PC-9 (cell line): Measurements from ENCODE around the gene YWHAE. TPM values are rescaled to one million over a fixed set of nuclear protein-coding genes. Genes with fewer than 3 reads are reported as not detected.

Experiments used
- BruUV-seq: library from RNA; stranded (reverse); fragments of 400-500 nt; replicated peaks from 2 replicates; lab custom pipeline; 2021; lab: Mats Ljungman, UMichigan
- CTCF ChIA-PET: fragments of 300-600 bp; sonication (Branson Sonifier 250); formaldehyde crosslinking; loops from one replicate; lab custom pipeline; 2022; ENCODE audit warnings: antibody characterized with exemption; lab: Charles Lee
- POLR2A ChIA-PET: fragments of 300-600 bp; sonication (Branson Sonifier 250); formaldehyde crosslinking; loops from one replicate; lab custom pipeline; 2022; ENCODE audit warnings: antibody characterized with exemption; ENCODE audit not compliant: unreplicated experiment; lab: Charles Lee
- DNase-seq, 2 experiments: peaks; one replicate each; pipeline versions ENCODE4 v3.0.0 to v3.0.0-alpha.2; 2015 to 2022; ENCODE audit warnings: mixed read lengths in 1 of 2
- H2AFZ ChIP-seq: fragments of 200-600 bp; sonication (generic); 2 replicates; pipeline ENCODE4 v1.8.1; 2017; ENCODE audit warnings: antibody characterized with exemption
- H3F3A ChIP-seq: fragments of 200-600 bp; sonication (generic); 2 replicates; pipeline ENCODE4 v1.8.1; 2017; ENCODE audit warnings: antibody characterized with exemption, mild to moderate bottlenecking, low read depth; ENCODE audit not compliant: insufficient read depth
- H3K27ac ChIP-seq: fragments of 200-600 bp; sonication (generic); 2 replicates; pipeline ENCODE4 v1.6.1; 2016; ENCODE audit warnings: mixed run types
- H3K27me3 ChIP-seq: fragments of 200-600 bp; sonication (generic); 2 replicates; pipeline ENCODE4 v1.6.1; 2016; ENCODE audit warnings: low read depth, mixed run types; ENCODE audit not compliant: insufficient read depth
- H3K36me3 ChIP-seq: fragments of 200-600 bp; sonication (generic); 2 replicates; pipeline ENCODE4 v1.6.1; 2016; ENCODE audit warnings: low read depth, mixed run types
- H3K4me1 ChIP-seq: fragments of 200-600 bp; sonication (generic); replicated peaks from 2 replicates; pipeline ENCODE4 v1.6.1; 2016; ENCODE audit warnings: mixed run types; ENCODE audit not compliant: insufficient read depth
- H3K4me2 ChIP-seq: fragments of 200-600 bp; sonication (generic); 2 replicates; pipeline ENCODE4 v1.6.1; 2017; ENCODE audit warnings: mixed run types
- H3K4me3 ChIP-seq: fragments of 200-600 bp; sonication (generic); 2 replicates; pipeline ENCODE4 v1.6.1; 2016; ENCODE audit warnings: mixed run types
- H3K79me2 ChIP-seq: fragments of 200-600 bp; sonication (generic); 2 replicates; pipeline ENCODE4 v1.6.1; 2017; ENCODE audit warnings: low read depth, mixed run types
- H3K9me2 ChIP-seq: fragments of 200-600 bp; sonication (generic); 2 replicates; pipeline ENCODE4 v1.8.1; 2017; ENCODE audit warnings: mild to moderate bottlenecking; ENCODE audit not compliant: insufficient read depth
- H3K9me3 ChIP-seq: fragments of 200-600 bp; sonication (generic); 2 replicates; pipeline ENCODE4 v1.8.1; 2016; ENCODE audit warnings: low read depth; ENCODE audit not compliant: insufficient read depth
- H4K20me1 ChIP-seq: fragments of 200-600 bp; sonication (generic); 2 replicates; pipeline ENCODE4 v1.8.1; 2017; ENCODE audit not compliant: insufficient read depth
- EZH2 ChIP-seq: fragments of 200-600 bp; sonication (generic); IDR thresholded peaks from 2 replicates; pipeline ENCODE4 v1.8.0; 2017; ENCODE audit warnings: antibody characterized with exemption, low read depth
- intact Hi-C: fragments of 100-400 bp; cut with micrococcal nuclease; formaldehyde crosslinking; loops from one replicate; pipeline ENCODE4 v1.10.0; 2022; ENCODE audit not compliant: unreplicated experiment
- total RNA-seq: library from RNA; stranded (reverse); gene quantifications from 2 replicates; pipeline ENCODE4 v1.2.3, GENCODE V29; 2021
- TF ChIP-seq, protein P1 (sequence below): fragments of 200-600 bp; sonication (generic); conservative IDR thresholded peaks from 2 replicates; pipeline ENCODE4 v1.6.1; 2017; ENCODE audit warnings: mixed run types, antibody characterized with exemption, mild to moderate bottlenecking, moderate library complexity

Gene YWHAE
- total RNA-seq, 1 experiment from 2014 or later, result 1,140 TPM

DNA sequence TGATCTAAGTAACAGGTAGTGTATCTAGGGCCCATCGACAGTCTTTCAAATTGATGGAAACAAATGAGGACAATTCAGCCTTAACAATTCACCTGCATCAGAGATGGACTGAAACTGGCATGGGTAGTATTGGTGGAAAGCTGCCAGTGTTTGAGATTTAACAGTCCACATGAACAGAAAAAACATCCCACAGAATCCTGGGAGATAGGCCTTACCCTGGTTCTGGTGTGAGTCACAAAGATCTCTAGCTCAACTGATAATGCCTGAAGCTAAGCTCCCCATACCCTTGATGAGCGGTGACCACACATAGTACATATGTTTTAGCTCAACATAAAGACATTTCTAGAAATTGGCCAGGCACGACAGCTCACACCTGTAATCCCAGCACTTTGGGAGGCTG, 34.1 kb upstream of the YWHAE start:
- H2AFZ ChIP-seq, result no peak overlapping the region
- CTCF ChIA-PET, result no interaction called here
- POLR2A ChIA-PET, result no interaction called here
- no peak overlapping the region for H3K4me3 ChIP-seq
- no peak overlapping the region for H3K27ac ChIP-seq
- H3K4me2 ChIP-seq, result no peak overlapping the region
- no peaks in the 10 kb centered on the region for H3K9me3 ChIP-seq
- DNase-seq, result no peak
- H3K27me3 ChIP-seq, result no peaks in the 10 kb centered on the region
- peaks cover 86% of the 10 kb centered on the region for H3K79me2 ChIP-seq
- H3K36me3 ChIP-seq, result peaks cover 18% of the 10 kb centered on the region
- H4K20me1 ChIP-seq, result peaks cover 66% of the 10 kb centered on the region
- BruUV-seq, result no TSS peak
- H3F3A ChIP-seq, result peaks cover 27% of the 10 kb centered on the region
- H3K9me2 ChIP-seq, result no peaks in the 10 kb centered on the region
- intact Hi-C loops, result no loop called here
- no peaks in the 10 kb centered on the region for H3K4me1 ChIP-seq
- TF ChIP-seq, protein P1, sequence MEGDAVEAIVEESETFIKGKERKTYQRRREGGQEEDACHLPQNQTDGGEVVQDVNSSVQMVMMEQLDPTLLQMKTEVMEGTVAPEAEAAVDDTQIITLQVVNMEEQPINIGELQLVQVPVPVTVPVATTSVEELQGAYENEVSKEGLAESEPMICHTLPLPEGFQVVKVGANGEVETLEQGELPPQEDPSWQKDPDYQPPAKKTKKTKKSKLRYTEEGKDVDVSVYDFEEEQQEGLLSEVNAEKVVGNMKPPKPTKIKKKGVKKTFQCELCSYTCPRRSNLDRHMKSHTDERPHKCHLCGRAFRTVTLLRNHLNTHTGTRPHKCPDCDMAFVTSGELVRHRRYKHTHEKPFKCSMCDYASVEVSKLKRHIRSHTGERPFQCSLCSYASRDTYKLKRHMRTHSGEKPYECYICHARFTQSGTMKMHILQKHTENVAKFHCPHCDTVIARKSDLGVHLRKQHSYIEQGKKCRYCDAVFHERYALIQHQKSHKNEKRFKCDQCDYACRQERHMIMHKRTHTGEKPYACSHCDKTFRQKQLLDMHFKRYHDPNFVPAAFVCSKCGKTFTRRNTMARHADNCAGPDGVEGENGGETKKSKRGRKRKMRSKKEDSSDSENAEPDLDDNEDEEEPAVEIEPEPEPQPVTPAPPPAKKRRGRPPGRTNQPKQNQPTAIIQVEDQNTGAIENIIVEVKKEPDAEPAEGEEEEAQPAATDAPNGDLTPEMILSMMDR, result no peak
- TF ChIP-seq EZH2, result no peak

DNA sequence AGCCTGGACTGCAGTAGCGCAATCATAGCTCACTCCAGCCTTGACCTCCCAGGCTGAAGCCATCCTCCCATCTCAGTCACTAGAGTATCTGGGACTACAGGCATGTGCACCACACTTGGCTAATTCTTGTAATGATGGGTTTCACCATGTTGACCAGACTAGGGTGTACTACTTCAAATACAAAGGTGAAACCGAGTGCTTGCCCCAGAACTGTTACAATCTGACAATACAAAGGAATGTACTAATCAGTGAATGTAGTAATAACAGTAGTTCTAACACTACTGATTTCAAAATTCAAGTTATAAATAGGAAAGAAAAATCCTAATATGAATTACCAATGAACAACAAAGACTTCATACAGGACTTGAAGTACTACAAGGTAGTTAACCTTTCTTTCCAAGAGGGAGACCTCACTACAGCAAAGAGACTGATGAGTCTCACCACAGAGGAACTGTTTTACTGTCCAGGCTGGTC, 31.6 kb upstream of the YWHAE start:
- H2AFZ ChIP-seq, result no peak overlapping the region
- no peak for TF ChIP-seq EZH2
- TF ChIP-seq, protein P1, result no peak
- no peak for DNase-seq
- no peaks in the 10 kb centered on the region for H3K4me1 ChIP-seq
- ChIA-PET POLR2A (no interaction called here), CTCF (no interaction called here)
- H3K9me2 ChIP-seq, result no peaks in the 10 kb centered on the region
- peaks cover 13% of the 10 kb centered on the region for H3K36me3 ChIP-seq
- intact Hi-C loops, result no loop called here
- H3K27me3 ChIP-seq, result no peaks in the 10 kb centered on the region
- H3K9me3 ChIP-seq, result no peaks in the 10 kb centered on the region
- H3K4me2 ChIP-seq, result no peak overlapping the region
- BruUV-seq, result no TSS peak
- peaks cover 27% of the 10 kb centered on the region for H3F3A ChIP-seq
- no peak overlapping the region for H3K27ac ChIP-seq
- H3K4me3 ChIP-seq, result no peak overlapping the region
- peaks cover 63% of the 10 kb centered on the region for H4K20me1 ChIP-seq
- H3K79me2 ChIP-seq, result peaks cover 80% of the 10 kb centered on the region

DNA sequence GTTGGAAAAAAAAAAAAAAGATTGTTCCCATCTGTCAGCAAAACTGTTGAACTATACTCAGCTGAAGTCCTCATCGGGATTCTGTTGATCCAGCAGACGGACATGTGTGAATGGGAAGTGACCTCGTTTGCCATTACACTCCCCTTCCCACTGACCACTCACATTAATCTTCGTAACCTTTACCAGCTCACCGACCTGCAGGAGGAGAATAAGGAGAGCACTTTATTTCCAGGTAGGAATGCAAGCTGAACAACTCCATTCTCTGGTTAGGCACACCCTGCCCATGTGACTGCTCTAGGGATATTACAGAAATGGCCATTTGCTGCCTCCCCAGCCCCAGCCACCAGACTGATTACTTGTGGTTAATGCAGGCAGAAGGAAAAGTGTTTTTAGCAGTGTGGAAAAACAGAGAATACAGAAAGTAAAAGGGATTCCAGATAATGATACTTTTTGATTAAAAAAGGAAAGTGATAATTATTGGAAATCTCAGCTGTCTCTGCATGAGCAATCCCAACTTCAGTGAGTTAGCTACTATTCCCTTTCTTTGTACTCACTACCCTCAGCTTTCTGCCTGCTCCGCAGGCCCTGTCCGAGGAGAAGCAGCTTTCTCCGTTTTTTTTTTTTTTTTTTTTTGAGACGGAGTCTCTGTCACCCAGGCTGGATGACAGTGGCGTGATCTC, 23.6 kb upstream of the YWHAE start:
- no TSS peak for BruUV-seq
- peaks cover 22% of the 10 kb centered on the region for H3K36me3 ChIP-seq
- H2AFZ ChIP-seq, result no peak overlapping the region
- peak in 1 of 2 experiments; percentile 39 for DNase-seq
- no peak overlapping the region for H3K4me3 ChIP-seq
- H3K4me1 ChIP-seq, result peaks cover 10% of the 10 kb centered on the region
- CTCF ChIA-PET, result interaction anchor here (0.6 to 1.0 kb wide), 3 partner anchors 58 to 166 kb away, joined by 3 to 8 read pairs (median 3); no protein-coding TSS in a partner anchor
- H3K27me3 ChIP-seq, result no peaks in the 10 kb centered on the region
- peak overlapping the region; percentile 58 for H3K27ac ChIP-seq
- no peaks in the 10 kb centered on the region for H3K9me2 ChIP-seq
- peaks cover 46% of the 10 kb centered on the region for H3K79me2 ChIP-seq
- POLR2A ChIA-PET, result interaction anchor here (0.7 to 1.1 kb wide), 3 partner anchors 23 to 43 kb away, joined by 4 to 13 read pairs (median 5); partner anchors contain the start of gene YWHAE
- H3K9me3 ChIP-seq, result no peaks in the 10 kb centered on the region
- no peak for TF ChIP-seq EZH2
- TF ChIP-seq, protein P1, result no peak
- peaks cover 49% of the 10 kb centered on the region for H4K20me1 ChIP-seq
- H3K4me2 ChIP-seq, result peak overlapping the region; percentile 26
- H3F3A ChIP-seq, result peaks cover 41% of the 10 kb centered on the region
- intact Hi-C loops, result loop anchor here (2.0 kb wide), 2 partner anchors 29 to 59 kb away; no protein-coding TSS in a partner anchor
